CD8-positive, alpha-beta memory T cell (primary cell): Measurements from ENCODE around the gene SLC22A15. TPM values are rescaled to one million over a fixed set of nuclear protein-coding genes. Genes with fewer than 3 reads are reported as not detected.
A peak's percentile ranks its signal among the peaks of the same experiment; 100 is the strongest.

Experiments
- CTCF ChIA-PET: fragments of 350-600 bp; sonication (Branson Sonifier 250); formaldehyde crosslinking; loops from one replicate; lab custom pipeline; 2021; ENCODE audit warnings: antibody characterized with exemption; lab: Charles Lee
- POLR2A ChIA-PET: fragments of 350-600 bp; sonication (Branson Sonifier 250); formaldehyde crosslinking; loops from one replicate; lab custom pipeline; 2021; ENCODE audit warnings: antibody characterized with exemption; lab: Charles Lee
- DNase-seq, 5 donors: peaks; one replicate each; pipeline versions ENCODE4 v3.0.0 to v3.0.0-alpha.2; 2020 to 2022; ENCODE audit warnings: mixed read lengths in 1 of 5
- H3K27ac ChIP-seq: one replicate; pipeline ENCODE4 v1.7.0; 2013; ENCODE audit warnings: low read depth, mild to moderate bottlenecking, low read length, moderate library complexity
- H3K27me3 ChIP-seq: 2 replicates; pipeline ENCODE4 v1.7.0; 2013; ENCODE audit warnings: low read length, mild to moderate bottlenecking; ENCODE audit not compliant: insufficient read depth, poor library complexity, severe bottlenecking
- H3K36me3 ChIP-seq: 2 replicates; pipeline ENCODE4 v1.7.0; 2013; ENCODE audit warnings: mild to moderate bottlenecking, low read length, moderate library complexity; ENCODE audit not compliant: insufficient read depth
- H3K4me1 ChIP-seq: 2 replicates; pipeline ENCODE4 v1.7.0; 2013; ENCODE audit warnings: mild to moderate bottlenecking, low read length, moderate library complexity; ENCODE audit not compliant: insufficient read depth
- H3K4me3 ChIP-seq: 2 replicates; pipeline ENCODE4 v1.7.0; 2013; ENCODE audit warnings: mild to moderate bottlenecking, low read length
- H3K9me3 ChIP-seq: 2 replicates; pipeline ENCODE4 v1.7.0; 2013; ENCODE audit warnings: mild to moderate bottlenecking, low read length
- H3K27ac Mint-ChIP-seq, 8 donors: one replicate each; pipeline ENCODE4 v1.8.0; 2020 to 2021; ENCODE audit warnings: mixed read lengths in 8 of 8, mild to moderate bottlenecking in 6 of 8, inconsistent platforms in 3 of 8, moderate library complexity in 3 of 8
- H3K27me3 Mint-ChIP-seq, 2 donors: one replicate each; pipeline ENCODE4 v1.8.0; 2020 to 2021; ENCODE audit warnings: mixed read lengths in 2 of 2, mild to moderate bottlenecking in 1 of 2, moderate library complexity in 1 of 2
- H3K36me3 Mint-ChIP-seq, 3 donors: one replicate each; pipeline ENCODE4 v1.8.0; 2020 to 2021; ENCODE audit warnings: mixed read lengths in 3 of 3, inconsistent platforms in 1 of 3, mild to moderate bottlenecking in 1 of 3
- H3K4me1 Mint-ChIP-seq, 3 donors: one replicate each; pipeline ENCODE4 v1.8.0; 2020 to 2021; ENCODE audit warnings: mixed read lengths in 3 of 3, inconsistent platforms in 1 of 3, mild to moderate bottlenecking in 1 of 3
- H3K4me3 Mint-ChIP-seq, 7 donors: one replicate each; pipeline ENCODE4 v1.8.0; 2020 to 2021; ENCODE audit warnings: mixed read lengths in 7 of 7, mild to moderate bottlenecking in 6 of 7, moderate library complexity in 4 of 7, inconsistent platforms in 2 of 7
- H3K9me3 Mint-ChIP-seq, 5 donors: one replicate each; pipeline ENCODE4 v1.8.0; 2020 to 2022; ENCODE audit warnings: mixed read lengths in 5 of 5, mild to moderate bottlenecking in 3 of 5, moderate library complexity in 2 of 5, inconsistent platforms in 1 of 5
- polyA plus RNA-seq: library from polyadenylated mRNA; unstranded; fragments of 300-500 nt; fragmentation: Illumina TruSeq; gene quantifications from one replicate; pipeline ENCODE4 v1.2.3, GENCODE V29; 2021
- total RNA-seq, 2 experiments: library from RNA; stranded (reverse); gene quantifications; one replicate each; pipeline ENCODE4 v1.2.3, GENCODE V29; 2021

Gene SLC22A15
- total and polyA plus RNA-seq, 3 experiments from 2014 or later, result 0.68 to 1.2 TPM; not detected in 1

DNA sequence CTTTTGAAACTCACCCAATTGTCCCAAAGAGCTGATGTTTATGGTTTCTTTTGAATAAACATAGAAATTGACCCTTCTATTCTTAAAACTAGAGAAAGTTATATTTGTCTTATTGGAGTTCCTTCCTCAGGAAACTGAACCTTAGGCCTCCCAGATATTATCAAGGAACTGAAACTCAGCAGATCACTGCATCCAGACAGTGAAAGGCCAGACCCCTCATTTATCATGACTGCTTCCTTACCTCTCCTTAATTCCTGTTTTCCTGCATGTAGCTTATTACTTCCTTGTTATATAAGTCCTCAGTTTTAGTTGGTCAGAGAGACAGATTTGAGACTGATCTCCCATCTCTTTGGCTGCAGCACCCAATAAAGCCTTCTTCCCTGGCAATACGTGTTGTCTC, 27.5 kb downstream of the SLC22A15 start:
- Mint-ChIP-seq H3K4me1 (peaks cover 11 to 21% (median 17%) of the 10 kb centered on the region in 3 donors), H3K27me3 (peaks cover 9 to 13% of the 10 kb centered on the region in 2 donors), H3K4me3 (no peak overlapping the region), H3K36me3 (peaks cover 2 to 26% (median 5%) of the 10 kb centered on the region in 3 donors), H3K27ac (peak overlapping the region in 1 of 8 donors; percentile 29), H3K9me3 (peaks cover 11 to 21% (median 16%) of the 10 kb centered on the region in 5 donors)
- POLR2A ChIA-PET, result no interaction called here
- no peak overlapping the region for H3K4me3 ChIP-seq
- no peaks in the 10 kb centered on the region for H3K9me3 ChIP-seq
- H3K27ac ChIP-seq, result no peak overlapping the region
- peaks cover 11% of the 10 kb centered on the region for H3K4me1 ChIP-seq
- H3K27me3 ChIP-seq, result no peaks in the 10 kb centered on the region
- DNase-seq, result no peak
- H3K36me3 ChIP-seq, result no peaks in the 10 kb centered on the region
- CTCF ChIA-PET, result no interaction called here

DNA sequence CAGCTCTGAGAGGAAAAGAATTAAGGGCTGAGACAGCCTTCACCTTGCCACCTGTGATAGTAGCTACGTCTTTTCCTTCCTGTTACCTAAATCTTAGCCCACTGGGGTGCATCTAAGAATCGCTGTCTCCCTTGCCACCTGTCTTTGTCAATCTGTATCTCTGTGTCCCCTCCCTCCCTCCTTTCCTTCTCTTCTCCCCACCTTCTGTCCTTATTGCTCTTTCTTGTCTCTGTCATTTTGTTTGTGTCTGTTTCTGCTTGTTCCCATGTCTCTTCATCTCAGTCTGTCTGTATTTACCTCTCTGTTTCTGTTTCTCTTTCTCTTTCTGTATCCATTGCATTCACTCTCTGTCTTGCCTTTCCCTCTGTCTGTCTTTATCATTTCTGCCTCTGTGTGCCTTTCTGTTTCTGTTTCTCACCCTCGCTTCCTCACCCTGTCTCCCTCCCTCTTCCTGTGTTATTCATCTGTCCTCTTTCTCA, 30.2 kb downstream of the SLC22A15 start:
- H3K36me3 Mint-ChIP-seq, result peaks cover 0 to 7% (median 0%) of the 10 kb centered on the region in 3 donors
- peak in 2 of 5 donors; percentile 8 to 20 for DNase-seq
- peaks cover 6 to 11% of the 10 kb centered on the region in 2 donors for H3K27me3 Mint-ChIP-seq
- H3K9me3 Mint-ChIP-seq, result peaks cover 0 to 2% (median 0%) of the 10 kb centered on the region in 5 donors
- Histone ChIP-seq H3K4me3 (peak overlapping the region; percentile 44), H3K36me3 (no peaks in the 10 kb centered on the region), H3K9me3 (no peaks in the 10 kb centered on the region), H3K27ac (no peak overlapping the region), H3K27me3 (no peaks in the 10 kb centered on the region), H3K4me1 (peaks cover 11% of the 10 kb centered on the region)
- CTCF ChIA-PET, result interaction anchor here (0.8 kb wide), 1 partner anchor 13 kb away, joined by 5 read pairs; no protein-coding TSS in a partner anchor
- peak overlapping the region; percentile 71 to 84 (median 80) for H3K4me3 Mint-ChIP-seq
- H3K4me1 Mint-ChIP-seq, result peaks cover 11 to 21% (median 17%) of the 10 kb centered on the region in 3 donors
- POLR2A ChIA-PET, result no interaction called here
- peak overlapping the region; percentile 68 to 96 (median 90) for H3K27ac Mint-ChIP-seq

DNA sequence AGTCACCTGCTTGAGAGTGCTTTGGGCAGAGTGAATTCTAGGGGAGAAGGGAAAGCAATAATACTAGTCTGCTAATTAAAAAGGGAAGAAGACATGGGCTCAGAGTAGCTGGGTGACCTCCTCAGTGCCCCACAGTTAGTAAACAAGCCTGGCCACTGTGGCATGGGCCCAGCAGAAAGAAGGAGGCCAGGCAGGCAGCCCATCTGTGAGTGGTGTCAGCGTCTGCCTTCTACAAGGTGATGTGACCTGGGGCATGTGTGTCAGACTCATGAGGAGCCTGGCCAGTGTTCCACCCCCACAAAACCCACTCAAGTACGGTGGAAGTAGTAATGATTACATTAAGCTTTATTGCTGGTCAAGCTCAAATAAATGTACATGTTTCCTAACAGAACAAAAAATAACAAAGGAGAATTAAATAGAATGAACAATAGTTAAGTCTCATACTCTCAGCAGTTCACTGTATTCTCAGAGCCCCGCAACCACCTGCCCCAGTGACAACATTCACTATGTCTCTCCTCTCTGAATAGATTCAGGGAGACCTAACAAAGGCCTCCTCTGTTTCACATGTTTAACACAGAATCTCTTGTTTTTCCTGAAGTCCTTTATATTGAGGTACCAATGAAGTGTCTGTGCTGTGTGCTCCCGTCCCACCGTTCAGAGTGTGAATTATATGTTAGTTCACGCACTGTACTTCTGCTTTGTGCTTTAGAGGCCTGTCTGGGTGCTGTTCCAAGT, 32.5 kb downstream of the SLC22A15 start:
- ChIA-PET CTCF (interaction anchor here (1.5 kb wide), 1 partner anchor 12 kb away, joined by 5 read pairs; no protein-coding TSS in a partner anchor), POLR2A (no interaction called here)
- H3K36me3 Mint-ChIP-seq, result no peaks in the 10 kb centered on the region
- Histone ChIP-seq H3K27ac (no peak overlapping the region), H3K27me3 (no peaks in the 10 kb centered on the region), H3K4me3 (no peak overlapping the region), H3K36me3 (no peaks in the 10 kb centered on the region), H3K9me3 (no peaks in the 10 kb centered on the region), H3K4me1 (peaks cover 11% of the 10 kb centered on the region)
- DNase-seq, result no peak
- peaks cover 0 to 4% of the 10 kb centered on the region in 2 donors for H3K27me3 Mint-ChIP-seq
- no peak overlapping the region for H3K4me3 Mint-ChIP-seq
- H3K27ac Mint-ChIP-seq, result peak overlapping the region in 3 of 8 donors; percentile 11 to 78 (median 52)
- H3K9me3 Mint-ChIP-seq, result no peaks in the 10 kb centered on the region
- peaks cover 11 to 21% (median 17%) of the 10 kb centered on the region in 3 donors for H3K4me1 Mint-ChIP-seq

DNA sequence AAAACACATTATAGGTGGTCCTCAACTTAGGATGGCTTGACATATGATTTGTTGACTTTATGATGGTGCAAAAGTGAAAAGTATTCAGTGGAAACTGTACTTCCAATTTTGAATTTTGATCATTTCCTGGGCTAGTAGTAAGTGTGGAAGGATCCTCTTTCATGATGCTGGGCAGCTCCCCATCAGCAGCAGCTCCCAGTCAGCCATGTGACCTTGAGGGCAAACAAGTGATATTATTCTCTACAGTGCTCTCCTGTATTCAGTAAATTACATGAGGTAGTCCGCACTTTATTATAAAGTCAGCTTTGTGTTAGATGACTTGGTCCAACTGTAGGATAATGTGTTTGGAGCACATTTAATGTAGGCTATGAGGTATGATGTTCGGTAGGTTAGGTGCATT, 36.4 kb downstream of the SLC22A15 start:
- peaks cover 0 to 4% of the 10 kb centered on the region in 2 donors for H3K27me3 Mint-ChIP-seq
- H3K9me3 Mint-ChIP-seq, result no peaks in the 10 kb centered on the region
- POLR2A ChIA-PET, result no interaction called here
- CTCF ChIA-PET, result interaction anchor here (0.9 kb wide), 1 partner anchor 32 kb away, joined by 3 read pairs; no protein-coding TSS in a partner anchor
- Histone ChIP-seq H3K4me3 (no peak overlapping the region), H3K27ac (no peak overlapping the region), H3K9me3 (no peaks in the 10 kb centered on the region), H3K36me3 (no peaks in the 10 kb centered on the region), H3K27me3 (no peaks in the 10 kb centered on the region), H3K4me1 (no peaks in the 10 kb centered on the region)
- H3K4me3 Mint-ChIP-seq, result no peak overlapping the region
- H3K4me1 Mint-ChIP-seq, result no peaks in the 10 kb centered on the region
- no peak overlapping the region for H3K27ac Mint-ChIP-seq
- DNase-seq, result no peak
- no peaks in the 10 kb centered on the region for H3K36me3 Mint-ChIP-seq

DNA sequence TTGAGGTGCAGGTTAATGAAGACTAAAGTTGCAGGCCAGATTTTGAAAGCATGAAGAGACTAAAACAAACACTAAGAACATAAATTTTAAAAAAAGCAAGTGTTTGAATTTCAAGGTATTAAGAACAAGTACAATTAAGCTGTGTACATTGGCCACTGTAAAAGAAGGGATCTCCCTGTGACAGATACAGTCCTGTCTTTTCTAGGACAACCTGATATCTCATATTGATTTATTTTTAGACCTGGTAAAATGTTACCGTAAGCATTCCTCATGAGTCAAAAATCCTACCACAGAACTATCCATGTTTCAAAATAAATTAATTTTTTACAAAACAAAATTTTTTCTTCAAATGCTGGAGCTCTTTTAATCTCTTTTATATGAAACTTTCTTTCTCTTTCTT, 39.4 kb downstream of the SLC22A15 start:
- Histone ChIP-seq H3K36me3 (no peaks in the 10 kb centered on the region), H3K4me1 (no peaks in the 10 kb centered on the region), H3K27me3 (no peaks in the 10 kb centered on the region), H3K27ac (no peak overlapping the region), H3K9me3 (no peaks in the 10 kb centered on the region), H3K4me3 (no peak overlapping the region)
- Mint-ChIP-seq H3K9me3 (no peaks in the 10 kb centered on the region), H3K36me3 (no peaks in the 10 kb centered on the region), H3K4me1 (no peaks in the 10 kb centered on the region), H3K27me3 (peaks cover 2 to 4% of the 10 kb centered on the region in 2 donors), H3K4me3 (no peak overlapping the region), H3K27ac (no peak overlapping the region)
- no peak for DNase-seq
- POLR2A ChIA-PET, result no interaction called here
- CTCF ChIA-PET, result no interaction called here

DNA sequence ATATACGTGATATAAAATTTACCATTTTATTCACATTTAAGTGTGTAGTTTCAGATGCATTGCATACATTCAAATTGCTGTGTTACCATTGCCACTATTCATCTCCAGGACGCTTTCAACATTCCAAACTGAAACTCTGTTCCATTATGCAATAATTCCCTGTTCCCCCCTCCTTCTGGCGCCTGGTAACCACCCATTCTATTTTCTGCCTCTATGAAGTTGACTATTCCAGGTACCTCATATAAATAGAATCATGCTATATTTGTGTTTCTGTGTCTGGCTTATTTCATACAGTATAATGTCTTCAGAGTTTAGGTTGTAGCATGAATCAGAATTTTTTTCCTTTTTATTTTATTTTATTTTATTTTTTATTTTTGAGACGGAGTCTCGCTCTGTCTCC, 41.7 kb downstream of the SLC22A15 start:
- H3K36me3 ChIP-seq, result no peaks in the 10 kb centered on the region
- H3K4me1 ChIP-seq, result no peaks in the 10 kb centered on the region
- H3K27ac ChIP-seq, result no peak overlapping the region
- H3K27ac Mint-ChIP-seq, result no peak overlapping the region
- H3K4me3 Mint-ChIP-seq, result no peak overlapping the region
- H3K36me3 Mint-ChIP-seq, result no peaks in the 10 kb centered on the region
- H3K9me3 Mint-ChIP-seq, result no peaks in the 10 kb centered on the region
- no peak for DNase-seq
- H3K27me3 Mint-ChIP-seq, result peaks cover 0 to 6% of the 10 kb centered on the region in 2 donors
- H3K27me3 ChIP-seq, result no peaks in the 10 kb centered on the region
- POLR2A ChIA-PET, result no interaction called here
- no peak overlapping the region for H3K4me3 ChIP-seq
- H3K9me3 ChIP-seq, result no peaks in the 10 kb centered on the region
- H3K4me1 Mint-ChIP-seq, result no peaks in the 10 kb centered on the region
- CTCF ChIA-PET, result no interaction called here

DNA sequence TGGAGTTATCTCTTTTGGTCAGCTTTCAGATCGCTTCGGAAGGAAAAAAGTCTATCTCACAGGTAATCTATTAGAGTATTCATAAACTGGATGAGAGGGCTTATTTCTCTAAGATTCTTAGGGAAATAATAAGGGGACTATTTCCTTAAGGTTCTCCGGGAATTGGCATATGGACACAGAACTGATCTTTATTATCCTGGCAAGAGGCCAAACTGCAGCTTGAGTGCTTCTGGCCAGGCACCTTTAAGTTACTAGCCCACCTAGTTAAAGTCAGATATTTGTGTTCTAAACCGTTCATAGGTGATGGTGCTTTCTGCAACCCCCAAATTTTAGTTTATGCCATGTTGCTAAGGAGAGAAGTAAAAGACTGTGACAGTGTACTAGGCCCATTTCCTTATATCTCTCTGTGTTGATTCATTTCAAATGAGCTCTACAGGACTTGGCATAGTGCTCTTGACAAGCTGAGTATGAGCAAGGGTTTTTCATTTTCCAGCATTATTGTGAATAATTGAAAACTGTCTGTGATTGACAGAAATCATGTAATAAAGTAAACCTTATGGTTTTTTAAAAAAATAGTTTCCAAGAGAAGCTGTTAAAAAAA, 43.4 kb downstream of the SLC22A15 start:
- Histone ChIP-seq H3K27me3 (no peaks in the 10 kb centered on the region), H3K4me3 (no peak overlapping the region), H3K9me3 (no peaks in the 10 kb centered on the region), H3K27ac (no peak overlapping the region), H3K4me1 (no peaks in the 10 kb centered on the region), H3K36me3 (no peaks in the 10 kb centered on the region)
- H3K36me3 Mint-ChIP-seq, result no peaks in the 10 kb centered on the region
- H3K4me1 Mint-ChIP-seq, result no peaks in the 10 kb centered on the region
- DNase-seq, result no peak
- no peak overlapping the region for H3K4me3 Mint-ChIP-seq
- ChIA-PET POLR2A (interaction anchor here (0.7 kb wide), 1 partner anchor 434 kb away, joined by 4 read pairs; no protein-coding TSS in a partner anchor), CTCF (interaction anchor here (0.9 to 2.2 kb wide), 9 partner anchors 9 to 216 kb away, joined by 3 to 9 read pairs (median 4); no protein-coding TSS in a partner anchor)
- H3K9me3 Mint-ChIP-seq, result no peaks in the 10 kb centered on the region
- peaks cover 0 to 13% of the 10 kb centered on the region in 2 donors for H3K27me3 Mint-ChIP-seq
- no peak overlapping the region for H3K27ac Mint-ChIP-seq
